ENCODE measurements around the gene VPS26B.
"Not testable (repeated sequence)": the region's sequence is repeated elsewhere in the genome, so short reads cannot be mapped to it uniquely, and the experiment has no call there.

Gene VPS26B

DNA sequence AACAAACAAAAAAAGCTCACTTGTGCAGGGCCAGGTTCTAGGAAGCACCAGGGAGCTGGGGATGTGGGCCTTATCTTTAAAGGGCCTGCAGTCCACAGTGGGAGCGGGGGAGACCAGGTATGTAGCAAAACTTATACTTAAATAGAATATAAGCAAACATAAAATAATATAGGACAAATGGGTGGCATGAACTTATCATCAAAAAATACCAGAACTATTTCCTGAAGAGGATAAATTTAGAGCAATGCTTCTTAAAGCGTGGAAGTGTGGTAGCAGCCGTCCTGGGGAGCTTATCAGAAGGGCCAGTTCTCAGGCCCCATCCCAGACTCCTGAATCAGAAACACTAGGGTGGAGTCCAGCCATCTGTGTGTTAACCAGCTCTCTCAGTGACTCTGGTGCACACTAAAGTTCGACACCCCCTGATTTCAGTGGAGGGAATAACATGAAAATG, 9.3 kb downstream of the VPS26B start:
- no peak for DNase-seq

DNA sequence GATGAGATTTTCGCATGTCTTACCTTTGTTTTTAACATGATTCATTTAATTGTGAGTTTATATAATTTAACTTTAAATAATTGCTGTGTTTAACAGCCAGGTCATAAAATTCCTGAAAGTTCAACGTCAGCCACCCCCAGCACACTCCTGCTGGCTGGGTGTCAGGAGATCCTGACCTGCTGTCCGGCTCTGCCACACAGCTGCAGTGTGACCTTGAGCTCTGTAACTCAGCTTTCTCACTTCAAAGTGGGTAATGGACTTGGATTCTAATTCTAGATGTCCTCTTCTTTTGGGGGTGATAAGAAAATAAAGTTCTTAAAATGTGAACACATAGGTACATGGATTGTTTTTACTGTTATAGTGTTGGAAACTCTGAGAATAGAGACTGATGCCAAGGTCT, 10.9 kb downstream of the VPS26B start:
- DNase-seq: no peak

DNA sequence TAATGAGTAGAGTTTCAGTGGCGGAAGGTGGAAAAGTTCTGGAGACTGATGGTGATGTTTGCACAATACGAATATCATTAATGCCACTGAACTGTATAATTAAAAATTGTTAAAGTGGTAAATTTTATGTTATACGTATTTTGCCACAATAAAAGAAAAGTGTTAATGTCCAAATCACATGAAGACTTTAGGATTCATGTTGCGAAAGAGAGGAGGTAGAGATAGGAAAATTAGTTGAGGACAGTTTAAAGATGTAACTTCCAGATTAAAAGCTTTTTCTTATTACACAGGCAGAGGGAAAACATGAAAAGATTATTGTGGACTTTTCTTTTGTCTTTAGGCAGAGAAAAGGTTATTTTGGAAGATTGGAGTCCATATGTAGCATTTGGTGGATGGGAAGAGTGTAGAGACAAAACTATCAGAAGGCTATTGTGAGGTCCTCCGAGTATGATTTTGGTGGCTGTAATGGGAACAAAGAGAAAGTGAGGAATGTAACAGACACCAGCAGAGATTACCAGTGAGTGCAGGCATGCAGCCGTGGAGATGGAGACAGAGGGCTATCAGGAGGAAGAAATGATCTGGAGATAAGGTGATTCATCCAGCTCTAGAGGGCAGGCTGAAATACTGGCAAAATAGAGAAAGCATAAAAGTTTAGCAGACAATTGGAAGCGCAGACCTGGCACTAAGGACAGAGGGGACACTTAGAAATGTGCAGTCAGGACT, 12.5 kb downstream of the VPS26B start:
- no peak for DNase-seq

GRCh38 chr11:134237557-134237922, 13.1 kb downstream of the VPS26B start:
- no peak for DNase-seq

- no peak for DNase-seq
Observed at GRCh38 chr11:134238956-134239355, 14.5 kb downstream of the VPS26B start.

DNA sequence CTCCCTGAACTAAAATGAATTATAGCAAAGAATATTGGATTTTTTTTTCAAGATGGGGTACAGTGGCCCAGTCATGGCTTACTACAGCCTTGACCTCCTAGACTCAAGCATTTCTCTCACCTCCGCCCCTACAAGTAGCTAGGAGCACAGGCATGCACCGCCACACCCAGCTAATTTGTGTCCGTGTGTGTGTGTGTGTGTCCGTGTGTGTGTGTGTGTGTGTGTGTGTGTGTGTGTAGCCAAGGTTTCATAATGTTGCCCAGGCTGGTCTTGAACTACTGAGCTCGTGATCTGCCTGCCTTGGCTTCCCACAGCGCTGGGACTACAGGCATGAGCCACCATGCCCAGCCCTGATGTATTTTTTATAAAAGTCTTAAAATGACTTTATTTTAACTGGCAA, 16.1 kb downstream of the VPS26B start:
- no peak for DNase-seq

- no peak for DNase-seq
Observed at GRCh38 chr11:134242376-134242775, 17.9 kb downstream of the VPS26B start.

DNA sequence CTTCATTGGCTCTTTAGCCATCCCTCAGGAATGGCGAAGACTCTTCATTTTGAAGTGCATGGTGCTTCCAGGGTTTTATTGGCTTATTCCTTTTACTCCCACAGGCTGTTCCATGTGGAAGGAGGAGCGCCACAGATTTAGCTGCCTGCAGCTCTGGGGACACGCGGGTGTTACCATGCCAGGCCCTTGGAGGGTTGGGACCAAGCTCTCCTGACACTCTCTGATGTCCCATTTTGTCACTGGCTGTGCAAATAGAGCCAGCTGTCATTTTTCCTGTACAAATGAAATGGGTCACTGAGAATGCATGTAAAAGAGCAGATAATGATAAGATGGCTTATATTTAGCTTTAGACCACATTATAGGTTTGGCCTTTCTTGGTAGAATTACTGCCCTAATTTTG, 19.4 kb downstream of the VPS26B start:
- DNase-seq: no peak

GRCh38 chr11:134244593-134244992, 20.1 kb downstream of the VPS26B start:
- DNase-seq: no peak

- DNase-seq: no peak
Observed at GRCh38 chr11:134245434-134245833, 21.0 kb downstream of the VPS26B start.

DNA sequence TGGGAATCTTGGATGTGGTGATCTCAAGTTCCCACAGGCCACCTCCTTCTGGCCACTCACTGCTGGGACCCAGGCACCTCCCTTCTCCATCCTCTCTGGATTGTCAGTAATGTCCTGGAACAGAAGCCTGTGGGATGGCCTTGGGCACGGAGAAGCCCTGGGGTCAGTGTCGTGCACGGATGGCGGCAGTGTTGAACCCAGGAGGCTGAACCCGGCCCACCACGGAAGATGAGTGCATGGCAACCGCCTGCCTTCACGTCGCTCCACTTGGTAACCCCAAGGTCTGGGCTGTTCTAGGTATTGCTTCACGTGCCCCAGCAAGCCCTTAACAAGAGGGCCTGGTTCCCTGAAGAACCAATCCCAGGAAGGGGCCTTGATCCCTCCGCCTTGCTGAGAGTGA, 21.6 kb downstream of the VPS26B start:
- DNase-seq: no peak

DNA sequence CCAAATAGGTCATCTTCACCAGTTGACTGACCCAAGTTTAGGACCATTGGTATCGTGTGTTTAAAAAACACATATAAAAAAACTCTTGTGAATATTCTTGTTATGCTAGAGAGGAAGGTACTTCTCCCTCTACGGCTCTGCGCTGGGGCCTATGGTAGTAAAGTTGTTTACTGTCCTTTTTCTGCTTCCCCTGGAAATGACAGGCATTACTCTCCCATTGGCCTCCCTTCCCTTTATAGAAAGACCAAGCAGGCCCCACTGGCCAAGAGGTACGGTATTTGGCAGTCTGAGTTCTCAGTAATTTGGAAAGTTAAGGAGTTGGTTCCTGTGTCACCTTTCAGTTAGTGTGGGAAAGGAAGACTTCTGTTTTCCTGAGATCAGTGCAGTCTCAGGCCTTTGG, 22.2 kb downstream of the VPS26B start:
- DNase-seq: no peak

- DNase-seq: peak in 1 of 2 experiments; percentile 33
Observed at GRCh38 chr11:134248910-134249480, 24.5 kb downstream of the VPS26B start.

DNA sequence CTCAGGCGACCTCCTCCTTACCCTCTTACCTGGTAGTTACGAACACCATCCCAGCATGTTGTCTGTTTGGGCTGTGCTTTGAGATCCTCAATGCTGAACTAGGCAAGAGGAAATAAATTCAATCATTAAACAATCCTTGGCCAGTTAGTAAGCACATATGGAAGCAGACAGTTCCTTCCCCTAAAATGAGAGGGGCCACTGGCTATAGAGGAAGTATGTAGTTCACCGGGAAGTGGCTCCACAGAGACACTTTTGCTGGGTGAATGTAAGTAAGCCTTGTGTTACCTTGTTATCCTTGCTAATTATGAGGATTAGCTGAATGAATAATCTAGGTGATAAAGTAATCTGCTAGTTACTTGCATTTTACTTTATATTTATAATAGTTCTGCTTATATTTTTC, 25.8 kb downstream of the VPS26B start:
- DNase-seq: no peak

DNA sequence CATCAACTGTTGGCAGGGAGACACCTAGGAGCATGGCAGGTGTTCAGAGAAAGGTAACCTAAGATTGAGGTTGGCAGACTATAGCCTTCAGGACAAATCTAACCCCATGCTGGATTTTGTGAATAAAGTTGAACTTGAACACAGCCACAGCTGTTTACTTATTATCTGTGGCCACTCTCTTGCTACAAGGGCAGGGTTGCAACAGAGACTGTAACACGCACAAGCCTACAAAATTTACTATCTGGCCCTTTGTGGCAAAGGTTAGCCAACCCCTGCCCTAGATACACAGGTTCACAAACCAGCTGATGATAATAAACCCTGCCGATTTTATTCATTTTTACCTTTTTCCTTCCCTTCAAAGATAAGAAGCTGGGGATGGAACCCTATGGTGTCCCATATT, 26.2 kb downstream of the VPS26B start:
- no peak for DNase-seq

DNA sequence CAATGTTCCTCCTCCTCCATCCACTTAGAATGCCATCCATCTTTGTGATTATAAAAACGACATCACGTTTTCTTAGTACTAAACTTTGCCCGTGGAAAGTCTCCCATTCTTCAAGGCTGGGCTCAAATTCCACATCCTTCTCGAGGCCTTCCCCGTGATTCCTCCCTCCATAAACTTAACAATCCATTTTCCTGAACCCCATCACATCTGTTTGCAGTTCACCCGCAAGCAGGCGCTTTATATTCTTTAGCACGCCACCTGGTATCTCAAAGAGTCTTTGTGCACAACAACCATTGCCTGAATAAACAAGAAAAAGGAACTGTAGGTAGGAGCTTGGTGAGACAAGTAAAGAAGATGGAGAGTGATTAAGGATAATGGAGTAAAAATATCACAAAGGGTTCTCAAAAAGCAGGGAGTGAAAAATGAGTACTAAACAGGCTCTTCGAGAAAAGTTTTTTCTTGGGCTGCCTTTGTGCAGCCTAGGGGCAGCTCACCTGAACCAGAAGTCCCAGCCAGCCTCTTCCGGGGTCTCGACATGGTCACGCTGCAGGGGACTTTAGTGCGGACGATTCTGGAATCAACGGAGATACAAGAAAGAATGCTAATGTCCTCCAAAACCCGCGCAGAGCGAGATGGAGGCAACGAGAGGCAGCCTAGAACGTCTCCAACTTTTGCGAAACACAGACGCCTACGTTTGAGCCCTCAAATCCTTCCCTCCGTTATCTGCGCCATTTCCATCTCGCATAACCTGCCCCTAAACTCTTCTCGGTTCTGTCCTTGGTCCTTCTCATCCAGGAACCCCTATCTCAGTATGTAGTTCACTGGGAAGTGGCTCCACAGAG, 28.1 kb downstream of the VPS26B start:
- peak in 1 of 2 experiments; percentile 57 for DNase-seq

GRCh38 chr11:134253188-134253993, 28.9 kb downstream of the VPS26B start, which contains the start of the genes ACAD8 and THYN1:
TSS of gene ACAD8 (plus strand) at chr11:134253568. CDS start at chr11:134253601, 33 bp downstream.
TSS of gene THYN1 (minus strand) at chr11:134253352. CDS start at chr11:134252882, 470 bp downstream.
- peak; percentile 93 to 95 for DNase-seq

- no peak for DNase-seq
Observed at GRCh38 chr11:134254433-134255183, 30.1 kb downstream of the VPS26B start.

DNA sequence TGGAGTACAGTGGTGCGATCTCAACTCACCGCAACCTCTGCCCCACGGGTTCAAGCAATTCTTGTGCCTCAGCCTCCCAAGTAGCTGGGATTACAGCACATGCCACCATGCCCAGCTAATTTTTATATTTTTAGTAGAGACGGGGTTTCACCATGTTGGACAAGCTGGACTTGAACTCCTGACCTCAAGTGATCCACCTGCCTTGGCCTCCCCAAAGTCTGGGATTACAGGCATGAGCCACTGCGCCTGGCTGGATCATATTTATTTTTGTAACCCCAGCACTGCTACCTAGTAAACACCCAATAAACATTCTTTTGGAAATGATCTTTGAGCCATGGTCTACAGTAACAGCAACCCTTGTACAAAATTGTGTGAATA, 30.7 kb downstream of the VPS26B start:
- not testable (repeated sequence) for DNase-seq

GRCh38 chr11:134257101-134257500, 32.6 kb downstream of the VPS26B start:
- no peak for DNase-seq

GRCh38 chr11:134258577-134258976, 34.1 kb downstream of the VPS26B start:
- no peak for DNase-seq

- no peak for DNase-seq
Observed at GRCh38 chr11:134260503-134260902, 36.0 kb downstream of the VPS26B start.

Measured in activated T-cell treated with anti-CD3 and anti-CD28 coated beads, Interleukin-2, amount 50 U/mL, for 48 hours (primary cell).